ENCODE data around the gene USP51.

GRCh38 chrX:55486736-55487135 is 2.9 kb downstream of the USP51 start:
- TF ChIP-seq EZH2 (IDR thresholded peaks at IDR 0.05; ENCODE audit: insufficient read depth, low read length) (no peak), CTCF (IDR thresholded peaks at IDR 0.05; ENCODE audit: insufficient read depth, low read depth, low read length) (no peak)
